GM23248 (cell line): ENCODE data around the gene EDAR.

Source experiments
- EZH2 ChIP-seq: fragments of 200-600 bp; sonication (generic); IDR thresholded peaks from 2 replicates; pipeline ENCODE4 v1.6.1; 2018; ENCODE audit warnings: antibody characterized with exemption, mild to moderate bottlenecking; ENCODE audit not compliant: insufficient read depth, poor library complexity, severe bottlenecking
- EZH2phosphoT487 ChIP-seq: fragments of 200-600 bp; sonication (generic); IDR thresholded peaks from 2 replicates; pipeline ENCODE4 v1.6.1; 2018; ENCODE audit warnings: antibody characterized with exemption, moderate library complexity, mild to moderate bottlenecking, low read depth; ENCODE audit not compliant: insufficient read depth

- TF ChIP-seq EZH2, result no peak
- no peak for TF ChIP-seq EZH2phosphoT487
Observed at GRCh38 chr2:108945969-108946368, 43.1 kb downstream of the EDAR start.
